GM23338 (cell line): Measurements from ENCODE around the gene NR4A2.

Experiments used
- CREB1 ChIP-seq: fragments of 250-450 bp; sonication (Bioruptor Pico); IDR thresholded peaks from 2 replicates; pipeline ENCODE4 v1.5.0; 2020; ENCODE audit warnings: low read depth, mild to moderate bottlenecking, moderate library complexity
- CTCF ChIP-seq, 2 experiments: fragments of 200-600 bp in 1 of 2; sonication (generic) in 1 of 2; conservative IDR thresholded peaks; 2 replicates each; pipeline versions ENCODE4 v1.5.1 to v1.6.1; 2016 to 2017; ENCODE audit warnings: antibody characterized with exemption in 2 of 2, low read depth in 2 of 2, mild to moderate bottlenecking in 2 of 2, moderate library complexity in 1 of 2
- EZH2 ChIP-seq: fragments of 200-600 bp; sonication (generic); IDR thresholded peaks from one replicate; pipeline ENCODE4 v1.8.0; 2017; ENCODE audit warnings: antibody characterized with exemption, mild to moderate bottlenecking, low read depth; ENCODE audit not compliant: unreplicated experiment
- EZH2phosphoT487 ChIP-seq: fragments of 200-600 bp; sonication (generic); IDR thresholded peaks from one replicate; pipeline ENCODE4 v1.8.1; 2018; ENCODE audit warnings: antibody characterized with exemption; ENCODE audit not compliant: unreplicated experiment
- JUNB ChIP-seq: IDR thresholded peaks from one replicate; pipeline ENCODE4 v1.6.1; 2016; ENCODE audit warnings: antibody characterized with exemption; ENCODE audit not compliant: unreplicated experiment
- NANOG ChIP-seq: IDR thresholded peaks from 2 replicates; pipeline ENCODE4 v1.6.1; 2016; ENCODE audit warnings: antibody characterized with exemption, borderline replicate concordance
- POLR2AphosphoS5 ChIP-seq: IDR thresholded peaks from 2 replicates; pipeline ENCODE4 v1.6.1; 2016; ENCODE audit warnings: antibody characterized with exemption, low read depth
- REST ChIP-seq: IDR thresholded peaks from one replicate; pipeline ENCODE4 v1.6.1; 2018; ENCODE audit warnings: antibody characterized with exemption; ENCODE audit not compliant: unreplicated experiment
- STAT1 ChIP-seq: IDR thresholded peaks from one replicate; pipeline ENCODE4 v1.6.1; 2016; ENCODE audit warnings: antibody characterized with exemption; ENCODE audit not compliant: unreplicated experiment
- ZNF114 ChIP-seq: fragments of 250-450 bp; sonication (Bioruptor Pico); IDR thresholded peaks from 2 replicates; pipeline ENCODE4 v1.5.0; 2020; ENCODE audit warnings: mild to moderate bottlenecking, moderate library complexity
- ZNF331 ChIP-seq: fragments of 250-450 bp; sonication (Bioruptor Pico); IDR thresholded peaks from 2 replicates; pipeline ENCODE4 v1.5.0; 2020; ENCODE audit warnings: low read depth, mild to moderate bottlenecking, moderate library complexity
- ZNF462 ChIP-seq: fragments of 250-450 bp; sonication (Bioruptor Pico); IDR thresholded peaks from 2 replicates; pipeline ENCODE4 v1.5.0; 2020; ENCODE audit warnings: mild to moderate bottlenecking, moderate library complexity
- TF ChIP-seq, protein P1 (sequence below): IDR thresholded peaks from 2 replicates; pipeline ENCODE4 v1.6.1; 2016; ENCODE audit warnings: antibody characterized with exemption

GRCh38 chr2:156300337-156300736 lies 32.2 kb downstream of the NR4A2 start:
- TF ChIP-seq CTCF (conservative IDR thresholded peaks at IDR 0.05; ENCODE audit: low read depth in 2 of 2) (no peak), EZH2 (no peak), EZH2phosphoT487 (no peak), JUNB (no peak), POLR2AphosphoS5 (no peak), REST (no peak), ZNF331 (CRISPR knock-in tag) (no peak), ZNF114 (no peak), CREB1 (CRISPR knock-in tag) (no peak), NANOG (no peak), STAT1 (no peak), ZNF462 (CRISPR knock-in tag) (no peak)
- TF ChIP-seq, protein P1, sequence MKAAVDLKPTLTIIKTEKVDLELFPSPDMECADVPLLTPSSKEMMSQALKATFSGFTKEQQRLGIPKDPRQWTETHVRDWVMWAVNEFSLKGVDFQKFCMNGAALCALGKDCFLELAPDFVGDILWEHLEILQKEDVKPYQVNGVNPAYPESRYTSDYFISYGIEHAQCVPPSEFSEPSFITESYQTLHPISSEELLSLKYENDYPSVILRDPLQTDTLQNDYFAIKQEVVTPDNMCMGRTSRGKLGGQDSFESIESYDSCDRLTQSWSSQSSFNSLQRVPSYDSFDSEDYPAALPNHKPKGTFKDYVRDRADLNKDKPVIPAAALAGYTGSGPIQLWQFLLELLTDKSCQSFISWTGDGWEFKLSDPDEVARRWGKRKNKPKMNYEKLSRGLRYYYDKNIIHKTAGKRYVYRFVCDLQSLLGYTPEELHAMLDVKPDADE: no peak
